Activated B cell treated with CpG ODN at 0.5 μM for 24 hours (primary cell): ENCODE data around the gene SYNGR1. TPM values are rescaled to one million over a fixed set of nuclear protein-coding genes. Genes with fewer than 3 reads are reported as not detected.

Source experiments
- ATAC-seq: fragments of 200-7000 bp; cut with Tn5 transposase; one replicate; pipeline ENCODE4 v1.10.0; 2021; ENCODE audit warnings: low read depth, mild to moderate bottlenecking, moderate library complexity
- CTCF ChIA-PET: fragments of 350-600 bp; sonication (Branson Sonifier 250); formaldehyde crosslinking; loops from one replicate; lab custom pipeline; 2021; ENCODE audit warnings: antibody characterized with exemption; lab: Charles Lee
- POLR2A ChIA-PET: fragments of 350-600 bp; sonication (Branson Sonifier 250); formaldehyde crosslinking; loops from one replicate; lab custom pipeline; 2021; ENCODE audit warnings: antibody characterized with exemption; lab: Charles Lee
- DNase-seq: peaks from one replicate; pipeline ENCODE4 v3.0.0; 2022
- H3K27ac Mint-ChIP-seq: one replicate; pipeline ENCODE4 v1.8.0; 2020; ENCODE audit warnings: mixed read lengths
- H3K27me3 Mint-ChIP-seq: one replicate; pipeline ENCODE4 v1.8.0; 2021; ENCODE audit warnings: mixed read lengths
- H3K36me3 Mint-ChIP-seq: one replicate; pipeline ENCODE4 v1.8.0; 2021; ENCODE audit warnings: low read depth, mixed read lengths
- H3K4me1 Mint-ChIP-seq: one replicate; pipeline ENCODE4 v1.8.0; 2021; ENCODE audit warnings: mixed read lengths
- H3K4me3 Mint-ChIP-seq: one replicate; pipeline ENCODE4 v1.8.0; 2020; ENCODE audit warnings: mild to moderate bottlenecking, mixed read lengths
- H3K9me3 Mint-ChIP-seq: one replicate; pipeline ENCODE4 v1.8.0; 2020; ENCODE audit warnings: mixed read lengths
- intact Hi-C: fragments of 100-400 bp; cut with micrococcal nuclease; formaldehyde crosslinking; loops from one replicate; pipeline ENCODE4 v1.15.1; 2024
- total RNA-seq: library from RNA; stranded (reverse); gene quantifications from 2 replicates; pipeline ENCODE4 v1.2.3, GENCODE V29; 2022
- TF ChIP-seq, protein P1 (sequence below): fragments of 200-600 bp; IDR thresholded peaks from one replicate; pipeline ENCODE4 v1.8.0; 2022; ENCODE audit warnings: antibody characterized with exemption, mild to moderate bottlenecking

SYNGR1 gene
- total RNA-seq, 1 donor from 2014 or later = 11.4 TPM

DNA sequence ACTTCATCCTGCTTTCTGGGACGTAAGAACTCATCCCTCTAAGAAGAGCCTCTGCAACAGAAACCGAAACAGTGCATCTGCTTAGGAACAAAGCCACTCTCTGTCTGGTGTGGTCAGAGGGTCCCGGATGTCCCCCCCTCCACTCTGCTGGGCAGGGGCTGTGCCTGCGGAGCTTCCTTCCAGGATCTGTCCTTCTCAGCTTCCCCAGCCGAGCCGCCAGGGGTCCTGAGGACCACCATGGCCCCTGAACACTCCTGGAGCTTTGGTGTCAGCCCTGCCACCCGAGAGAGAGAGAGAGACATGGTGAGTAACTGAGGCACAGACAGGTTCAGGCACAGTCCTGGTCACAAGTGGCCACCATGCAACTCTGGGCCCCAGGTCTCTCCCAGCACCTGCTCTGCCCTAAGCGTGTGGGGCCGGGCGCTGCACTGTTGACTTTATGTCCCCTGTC, 82.6 kb downstream of the SYNGR1 start:
- Mint-ChIP-seq H3K27me3 (no peaks in the 10 kb centered on the region), H3K9me3 (no peaks in the 10 kb centered on the region), H3K27ac (no peak overlapping the region), H3K36me3 (peaks cover 58% of the 10 kb centered on the region), H3K4me1 (peaks cover 8% of the 10 kb centered on the region), H3K4me3 (no peak overlapping the region)
- ChIA-PET POLR2A (no interaction called here), CTCF (no interaction called here)
- DNase-seq = no peak
- ATAC-seq = no peak
- TF ChIP-seq, protein P1, sequence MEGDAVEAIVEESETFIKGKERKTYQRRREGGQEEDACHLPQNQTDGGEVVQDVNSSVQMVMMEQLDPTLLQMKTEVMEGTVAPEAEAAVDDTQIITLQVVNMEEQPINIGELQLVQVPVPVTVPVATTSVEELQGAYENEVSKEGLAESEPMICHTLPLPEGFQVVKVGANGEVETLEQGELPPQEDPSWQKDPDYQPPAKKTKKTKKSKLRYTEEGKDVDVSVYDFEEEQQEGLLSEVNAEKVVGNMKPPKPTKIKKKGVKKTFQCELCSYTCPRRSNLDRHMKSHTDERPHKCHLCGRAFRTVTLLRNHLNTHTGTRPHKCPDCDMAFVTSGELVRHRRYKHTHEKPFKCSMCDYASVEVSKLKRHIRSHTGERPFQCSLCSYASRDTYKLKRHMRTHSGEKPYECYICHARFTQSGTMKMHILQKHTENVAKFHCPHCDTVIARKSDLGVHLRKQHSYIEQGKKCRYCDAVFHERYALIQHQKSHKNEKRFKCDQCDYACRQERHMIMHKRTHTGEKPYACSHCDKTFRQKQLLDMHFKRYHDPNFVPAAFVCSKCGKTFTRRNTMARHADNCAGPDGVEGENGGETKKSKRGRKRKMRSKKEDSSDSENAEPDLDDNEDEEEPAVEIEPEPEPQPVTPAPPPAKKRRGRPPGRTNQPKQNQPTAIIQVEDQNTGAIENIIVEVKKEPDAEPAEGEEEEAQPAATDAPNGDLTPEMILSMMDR = no peak
- intact Hi-C loops = no loop called here

DNA sequence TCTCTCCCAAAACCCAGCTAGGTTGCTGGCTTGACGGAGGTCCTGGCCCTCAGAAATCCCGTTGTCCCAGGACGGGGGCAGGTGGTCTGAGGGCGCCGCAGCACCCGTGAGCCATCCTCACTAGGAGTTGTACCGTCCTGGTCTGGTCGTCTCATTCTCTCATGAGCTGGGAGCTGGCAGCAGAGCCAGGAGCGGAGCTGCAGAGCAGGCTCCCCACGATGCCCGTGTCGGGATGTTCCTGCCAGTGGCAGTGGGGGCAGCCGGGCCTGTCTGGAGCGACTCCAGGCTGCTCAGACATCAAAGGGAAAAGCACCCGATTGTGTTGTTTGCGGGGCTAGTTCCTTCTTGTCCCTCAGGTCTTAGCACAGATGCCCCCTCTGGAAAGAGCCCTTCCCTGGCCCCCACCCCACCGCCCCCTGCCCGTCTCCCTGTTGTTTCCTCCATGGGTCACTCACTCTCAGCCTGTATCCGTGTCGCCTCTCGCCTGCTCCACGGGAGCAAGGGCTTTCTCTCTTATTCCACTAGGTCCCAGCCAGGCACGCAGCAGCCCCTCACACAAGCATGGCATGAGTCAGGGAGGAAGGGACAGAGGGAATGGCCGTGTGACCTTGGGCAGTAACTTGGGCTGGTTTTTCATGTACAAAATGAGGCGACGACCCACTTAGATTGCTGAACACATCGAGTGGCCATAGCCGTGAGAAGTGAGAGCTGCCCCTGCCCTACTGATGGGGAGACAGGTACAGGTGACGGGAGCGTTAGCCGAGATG, 83.9 kb downstream of the SYNGR1 start:
- POLR2A ChIA-PET = interaction anchor here (0.6 kb wide), 1 partner anchor 49 kb away, joined by 3 read pairs; no protein-coding TSS in a partner anchor
- peak overlapping the region; percentile 42 for H3K27ac Mint-ChIP-seq
- H3K4me3 Mint-ChIP-seq = no peak overlapping the region
- TF ChIP-seq, protein P1 = no peak
- no peaks in the 10 kb centered on the region for H3K27me3 Mint-ChIP-seq
- CTCF ChIA-PET = interaction anchor here (0.6 to 1.4 kb wide), 2 partner anchors 13 to 79 kb away, joined by 3 read pairs; no protein-coding TSS in a partner anchor
- peaks cover 47% of the 10 kb centered on the region for H3K36me3 Mint-ChIP-seq
- DNase-seq = no peak
- no peaks in the 10 kb centered on the region for H3K9me3 Mint-ChIP-seq
- H3K4me1 Mint-ChIP-seq = peaks cover 18% of the 10 kb centered on the region
- no peak for ATAC-seq
- intact Hi-C loops = no loop called here

DNA sequence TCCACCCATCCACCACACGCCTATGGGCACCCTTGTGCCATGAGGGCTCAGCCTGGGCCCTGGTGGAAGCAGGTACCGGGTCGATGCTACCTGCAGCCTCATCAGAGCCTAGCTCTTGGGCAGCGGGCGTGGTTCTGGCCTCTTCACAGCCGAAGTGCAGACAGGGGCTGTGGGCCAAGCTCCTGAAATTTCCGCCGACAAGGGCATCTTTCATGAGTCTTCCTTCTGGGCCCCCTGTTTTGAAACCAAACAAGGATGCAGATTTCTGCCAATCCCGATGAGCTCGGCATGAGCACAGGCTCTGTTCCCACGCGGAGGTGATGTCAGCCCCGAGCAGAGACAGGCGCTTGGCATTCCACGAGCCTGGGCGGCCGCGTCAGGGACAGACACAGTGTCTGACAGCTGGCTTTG, 84.5 kb downstream of the SYNGR1 start:
- Mint-ChIP-seq H3K27me3 (no peaks in the 10 kb centered on the region), H3K4me3 (no peak overlapping the region), H3K9me3 (no peaks in the 10 kb centered on the region), H3K36me3 (peaks cover 43% of the 10 kb centered on the region), H3K4me1 (peaks cover 24% of the 10 kb centered on the region), H3K27ac (no peak overlapping the region)
- intact Hi-C loops = no loop called here
- ATAC-seq (no peak), DNase-seq (no peak)
- TF ChIP-seq, protein P1 = no peak
- ChIA-PET CTCF (interaction anchor here (0.6 to 1.4 kb wide), 2 partner anchors 12 to 79 kb away, joined by 3 read pairs; no protein-coding TSS in a partner anchor), POLR2A (interaction anchor here (1.1 kb wide), 1 partner anchor 13 kb away, joined by 3 read pairs; no protein-coding TSS in a partner anchor)

DNA sequence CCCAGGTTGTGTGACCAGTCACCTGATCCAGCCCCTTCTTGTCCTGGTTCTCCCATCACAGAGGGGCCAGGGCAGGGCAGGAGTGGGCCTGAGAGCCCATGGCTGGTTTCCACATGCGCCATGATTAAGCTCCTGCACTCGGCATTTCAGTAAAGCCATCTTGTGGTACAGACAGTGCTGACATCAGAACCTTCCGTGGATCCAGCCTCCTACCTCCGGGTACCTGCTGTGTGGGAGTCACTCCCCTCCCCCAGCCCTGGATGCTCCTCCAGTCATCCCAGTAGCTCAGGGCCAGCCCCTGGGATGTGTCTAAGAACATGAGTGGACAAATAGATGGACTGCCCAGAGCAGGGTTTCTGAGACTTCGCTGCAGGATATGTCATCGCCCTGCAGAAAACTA, 84.9 kb downstream of the SYNGR1 start:
- ChIA-PET CTCF (interaction anchor here (0.6 to 2.9 kb wide), 3 partner anchors 12 to 78 kb away, joined by 3 to 12 read pairs (median 3); no protein-coding TSS in a partner anchor), POLR2A (interaction anchor here (1.1 kb wide), 1 partner anchor 13 kb away, joined by 3 read pairs; no protein-coding TSS in a partner anchor)
- TF ChIP-seq, protein P1 = no peak
- H3K36me3 Mint-ChIP-seq = peaks cover 38% of the 10 kb centered on the region
- no peaks in the 10 kb centered on the region for H3K9me3 Mint-ChIP-seq
- H3K4me3 Mint-ChIP-seq = no peak overlapping the region
- intact Hi-C loops = no loop called here
- H3K27ac Mint-ChIP-seq = no peak overlapping the region
- peaks cover 29% of the 10 kb centered on the region for H3K4me1 Mint-ChIP-seq
- ATAC-seq (no peak), DNase-seq (no peak)
- no peaks in the 10 kb centered on the region for H3K27me3 Mint-ChIP-seq

Other genes starting within 250 kb of the SYNGR1 start
- 42.6 and 45.4 TPM in 2 replicates for gene CBX7, start 197.3 kb upstream of the SYNGR1 start, total RNA-seq
- not detected in 2 replicates for gene PDGFB, start 105.0 kb upstream of the SYNGR1 start, total RNA-seq
- gene RPL3, start 30.4 kb upstream of the SYNGR1 start, total RNA-seq = 3,087 and 3,439 TPM in 2 replicates
- 29.4 and 37.4 TPM in 2 replicates for gene TAB1, start 49.8 kb downstream of the SYNGR1 start, total RNA-seq
- 41.5 and 43.4 TPM in 2 replicates for gene MGAT3, start 107.0 kb downstream of the SYNGR1 start, total RNA-seq
- 38.2 and 41.3 TPM in 2 replicates for gene MIEF1, start 152.3 kb downstream of the SYNGR1 start, total RNA-seq
- gene ATF4, start 170.6 kb downstream of the SYNGR1 start, total RNA-seq = 363 and 368 TPM in 2 replicates
- gene RPS19BP1, start 182.8 kb downstream of the SYNGR1 start, total RNA-seq = 67.7 and 79.0 TPM in 2 replicates
- gene CACNA1I, start 220.8 kb downstream of the SYNGR1 start, total RNA-seq = not detected in 2 replicates